Mesothelial cell of epicardium (in vitro differentiated cells): ENCODE data around the gene TRIM31. TPM values are rescaled to one million over a fixed set of nuclear protein-coding genes. Genes with fewer than 3 reads are reported as not detected.
A peak's percentile ranks its signal among the peaks of the same experiment; 100 is the strongest.

Experiments used
- DNase-seq, 2 experiments: peaks; one replicate each; pipeline ENCODE4 v3.0.0; 2021; ENCODE audit warnings: low spot score in 2 of 2; ENCODE audit not compliant: unreplicated experiment in 2 of 2
- H3K27ac Mint-ChIP-seq: 2 replicates; pipeline ENCODE4 v1.8.0; 2021; ENCODE audit warnings: mixed read lengths
- H3K27me3 Mint-ChIP-seq: 2 replicates; pipeline ENCODE4 v1.8.0; 2021; ENCODE audit warnings: low read depth, mixed read lengths
- H3K36me3 Mint-ChIP-seq: 2 replicates; pipeline ENCODE4 v1.8.0; 2021; ENCODE audit warnings: mixed read lengths
- H3K4me1 Mint-ChIP-seq: 2 replicates; pipeline ENCODE4 v1.8.0; 2021; ENCODE audit warnings: mixed read lengths
- H3K4me3 Mint-ChIP-seq: 2 replicates; pipeline ENCODE4 v1.8.0; 2021; ENCODE audit warnings: mild to moderate bottlenecking, moderate library complexity, mixed read lengths
- H3K9me3 Mint-ChIP-seq: 2 replicates; pipeline ENCODE4 v1.8.0; 2021; ENCODE audit warnings: mixed read lengths
- CTCF ChIP-seq: fragments of 200-600 bp; sonication (generic); IDR thresholded peaks from one replicate; pipeline ENCODE4 v1.5.0; 2021; ENCODE audit warnings: antibody characterized with exemption; ENCODE audit not compliant: unreplicated experiment
- total RNA-seq: library from RNA; stranded (reverse); gene quantifications from 3 replicates; pipeline ENCODE4 v1.2.1, GENCODE V29; 2021

TRIM31 gene
- total RNA-seq, 1 donor from 2014 or later = not detected

- Mint-ChIP-seq H3K27ac (no peak overlapping the region), H3K4me1 (no peaks in the 10 kb centered on the region), H3K4me3 (no peak overlapping the region), H3K36me3 (no peaks in the 10 kb centered on the region), H3K9me3 (no peaks in the 10 kb centered on the region), H3K27me3 (peaks cover 78% of the 10 kb centered on the region)
- DNase-seq = no peak
- peak; percentile 59 for TF ChIP-seq CTCF
These were observed 3.8 kb upstream of the TRIM31 start for GRCh38 chr6:30116724-30117123.

DNA sequence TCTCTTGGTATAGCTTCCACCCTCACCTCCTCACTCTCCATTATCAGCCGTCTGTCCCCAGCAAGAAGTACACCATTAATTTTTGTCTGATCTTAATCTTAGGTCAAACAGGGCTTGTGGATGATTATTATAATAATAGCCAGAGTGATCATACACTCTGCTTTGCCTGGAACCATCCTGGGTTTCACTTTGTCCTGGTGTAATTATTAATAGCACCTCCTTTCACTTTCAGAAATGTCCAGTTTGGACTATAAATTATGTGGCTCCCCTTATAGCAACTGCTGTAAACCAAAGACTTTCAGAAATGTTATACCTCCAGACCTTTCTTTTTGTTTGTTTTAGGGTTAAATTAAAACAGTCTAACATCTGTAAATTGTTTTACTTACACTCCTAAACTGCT lies 951 bp upstream of the TRIM31 start:
- Mint-ChIP-seq H3K4me3 (no peak overlapping the region), H3K9me3 (no peaks in the 10 kb centered on the region), H3K4me1 (no peaks in the 10 kb centered on the region), H3K27ac (no peak overlapping the region), H3K27me3 (peaks cover 74% of the 10 kb centered on the region), H3K36me3 (no peaks in the 10 kb centered on the region)
- no peak for DNase-seq
- TF ChIP-seq CTCF = no peak

DNA sequence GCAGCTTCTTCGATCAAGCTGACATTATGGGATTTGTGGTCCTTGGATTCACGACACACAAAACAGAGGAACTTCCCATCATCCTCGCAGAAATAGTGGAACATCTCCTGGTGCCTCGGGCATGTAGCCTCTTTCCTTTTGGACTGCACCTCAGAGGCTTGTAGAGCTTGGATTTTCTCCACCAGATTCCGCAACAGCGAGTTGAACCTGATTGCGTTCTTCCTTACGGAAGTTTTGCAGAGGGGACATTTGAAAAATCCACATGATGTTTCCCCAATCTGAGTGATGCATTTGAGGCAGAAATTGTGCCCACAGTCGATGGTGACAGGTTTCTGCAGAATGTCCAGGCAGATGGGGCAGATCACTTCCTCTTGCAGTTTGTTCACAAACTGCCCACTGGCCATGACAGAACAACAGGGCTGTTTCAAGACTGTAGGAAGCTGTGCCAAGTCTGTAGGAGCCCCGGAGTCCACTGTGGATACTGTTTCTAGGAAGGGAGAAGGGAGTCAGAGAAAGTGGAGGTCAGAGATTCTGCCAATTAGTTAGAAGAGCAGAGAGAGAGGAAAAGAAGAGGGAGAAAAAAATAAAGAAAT lies 392 bp downstream of the TRIM31 start:
- H3K27ac Mint-ChIP-seq = no peak overlapping the region
- DNase-seq = no peak
- no peak overlapping the region for H3K4me3 Mint-ChIP-seq
- H3K27me3 Mint-ChIP-seq = peaks cover 79% of the 10 kb centered on the region
- no peaks in the 10 kb centered on the region for H3K4me1 Mint-ChIP-seq
- no peaks in the 10 kb centered on the region for H3K36me3 Mint-ChIP-seq
- H3K9me3 Mint-ChIP-seq = no peaks in the 10 kb centered on the region
- TF ChIP-seq CTCF = no peak

GRCh38 chr6:30111266-30111856 lies 1.5 kb downstream of the TRIM31 start:
- H3K36me3 Mint-ChIP-seq = no peaks in the 10 kb centered on the region
- no peaks in the 10 kb centered on the region for H3K9me3 Mint-ChIP-seq
- DNase-seq = no peak
- no peak overlapping the region for H3K4me3 Mint-ChIP-seq
- peaks cover 85% of the 10 kb centered on the region for H3K27me3 Mint-ChIP-seq
- TF ChIP-seq CTCF = no peak
- H3K4me1 Mint-ChIP-seq = no peaks in the 10 kb centered on the region
- H3K27ac Mint-ChIP-seq = no peak overlapping the region

- peaks cover 24% of the 10 kb centered on the region for H3K4me1 Mint-ChIP-seq
- no peak overlapping the region for H3K4me3 Mint-ChIP-seq
- TF ChIP-seq CTCF = no peak
- no peak for DNase-seq
- peaks cover 89% of the 10 kb centered on the region for H3K27me3 Mint-ChIP-seq
- H3K36me3 Mint-ChIP-seq = no peaks in the 10 kb centered on the region
- H3K27ac Mint-ChIP-seq = no peak overlapping the region
- no peaks in the 10 kb centered on the region for H3K9me3 Mint-ChIP-seq
These were observed 8.2 kb downstream of the TRIM31 start for GRCh38 chr6:30104661-30105060.
